ENCODE data around the gene PHF20.
A peak's percentile ranks its signal among the peaks of the same experiment; 100 is the strongest.
"Not testable (repeated sequence)": the region's sequence is repeated elsewhere in the genome, so short reads cannot be mapped to it uniquely, and the experiment has no call there.

Gene PHF20

GRCh38 chr20:35771689-35772562 is at the start of gene PHF20:
Gene PHF20, plus strand, starts transcription at chr20:35772015. Its CDS starts 29,508 bp downstream, at chr20:35801523.
- peak; percentile 100 for DNase-seq (ENCODE audit: low read depth)

GRCh38 chr20:35723275-35723639 is 48.6 kb upstream of the PHF20 start:
- not testable (repeated sequence) for DNase-seq (ENCODE audit: low read depth)

- not testable (repeated sequence) for DNase-seq (ENCODE audit: low read depth)
These were observed 48.0 kb upstream of the PHF20 start for GRCh38 chr20:35723652-35724320.

- DNase-seq (ENCODE audit: low read depth): no peak
These were observed 47.2 kb upstream of the PHF20 start for GRCh38 chr20:35724321-35725230.

GRCh38 chr20:35726842-35727711 is 44.7 kb upstream of the PHF20 start:
- DNase-seq (ENCODE audit: low read depth): no peak

GRCh38 chr20:35729283-35729807 is 42.5 kb upstream of the PHF20 start:
- no peak for DNase-seq (ENCODE audit: low read depth)

- no peak for DNase-seq (ENCODE audit: low read depth)
These were observed 41.8 kb upstream of the PHF20 start for GRCh38 chr20:35729836-35730582.

- no peak for DNase-seq (ENCODE audit: low read depth)
These were observed 41.0 kb upstream of the PHF20 start for GRCh38 chr20:35730583-35731468.

- DNase-seq (ENCODE audit: low read depth): no peak
These were observed 40.4 kb upstream of the PHF20 start for GRCh38 chr20:35731469-35731788.

- DNase-seq (ENCODE audit: low read depth): no peak
These were observed 39.8 kb upstream of the PHF20 start for GRCh38 chr20:35731862-35732643.

- no peak for DNase-seq (ENCODE audit: low read depth)
These were observed 39.2 kb upstream of the PHF20 start for GRCh38 chr20:35732644-35732982.

GRCh38 chr20:35734374-35734773 is 37.4 kb upstream of the PHF20 start:
- DNase-seq (ENCODE audit: low read depth): no peak

- no peak for DNase-seq (ENCODE audit: low read depth)
These were observed 36.8 kb upstream of the PHF20 start for GRCh38 chr20:35734777-35735649.

- DNase-seq (ENCODE audit: low read depth): no peak
These were observed 35.9 kb upstream of the PHF20 start for GRCh38 chr20:35735826-35736470.

- no peak for DNase-seq (ENCODE audit: low read depth)
These were observed 33.9 kb upstream of the PHF20 start for GRCh38 chr20:35737865-35738333.

- DNase-seq (ENCODE audit: low read depth): no peak
These were observed 33.2 kb upstream of the PHF20 start for GRCh38 chr20:35738410-35739179.

Data from stimulated activated CD8-positive, alpha-beta memory T cell treated with anti-CD3 and anti-CD28 coated beads, Interleukin-15, amount 100 ng/mL, for 1 hour (primary cell).